HepG2 (cell line): ENCODE data around the gene TBC1D10A. TPM values are rescaled to one million over a fixed set of nuclear protein-coding genes. Genes with fewer than 3 reads are reported as not detected.

Experiments used
- AGO2 ChIP-seq: fragments of 200-400 bp; formaldehyde crosslinking; optimal IDR thresholded peaks from 2 replicates; pipeline ENCODE3; 2017; ENCODE audit warnings: mild to moderate bottlenecking, low read depth, low read length, moderate library complexity
- DNMT3B ChIP-seq: conservative IDR thresholded peaks from 2 replicates; pipeline ENCODE4 v1.6.1; 2016; ENCODE audit warnings: missing biosample characterization, control low read depth
- GZF1 ChIP-seq: sonication (generic); formaldehyde crosslinking; IDR thresholded peaks from 2 replicates; pipeline ENCODE4 v1.5.1; 2020; ENCODE audit warnings: mild to moderate bottlenecking, missing genetic modification reagents
- NFAT5 ChIP-seq: sonication (generic); formaldehyde crosslinking; IDR thresholded peaks from 2 replicates; pipeline ENCODE4 v1.4.0; 2020; ENCODE audit warnings: missing genetic modification reagents
- PRDM15 ChIP-seq: sonication (generic); formaldehyde crosslinking; IDR thresholded peaks from 2 replicates; pipeline ENCODE4 v1.4.0; 2020; ENCODE audit warnings: missing genetic modification reagents
- ZBTB38 ChIP-seq: sonication (generic); formaldehyde crosslinking; IDR thresholded peaks from 2 replicates; pipeline ENCODE4 v1.5.1; 2020; ENCODE audit warnings: mild to moderate bottlenecking, missing genetic modification reagents
- ZNF512 ChIP-seq: sonication (generic); formaldehyde crosslinking; IDR thresholded peaks from 2 replicates; pipeline ENCODE4 v1.4.0; 2020; ENCODE audit warnings: mild to moderate bottlenecking, missing genetic modification reagents
- ZNF513 ChIP-seq: sonication (generic); formaldehyde crosslinking; conservative IDR thresholded peaks from 2 replicates; pipeline ENCODE4 v1.5.0; 2020; ENCODE audit warnings: missing genetic modification reagents
- ZNF772 ChIP-seq: sonication (generic); formaldehyde crosslinking; IDR thresholded peaks from 2 replicates; pipeline ENCODE4 v1.5.0; 2020; ENCODE audit warnings: mild to moderate bottlenecking, missing genetic modification reagents
- ZNF841 ChIP-seq: sonication (generic); formaldehyde crosslinking; IDR thresholded peaks from 2 replicates; pipeline ENCODE4 v1.8.1; 2023; ENCODE audit warnings: missing genetic modification reagents, borderline replicate concordance
- ZSCAN12 ChIP-seq: sonication (generic); formaldehyde crosslinking; IDR thresholded peaks from 2 replicates; pipeline ENCODE4 v1.9.0; 2021; ENCODE audit warnings: mild to moderate bottlenecking, missing genetic modification reagents
- ZXDC ChIP-seq: sonication (generic); formaldehyde crosslinking; IDR thresholded peaks from 2 replicates; pipeline ENCODE4 v1.5.0; 2020; ENCODE audit warnings: mild to moderate bottlenecking, missing genetic modification reagents
- polyA plus RNA-seq, 8 experiments: library from polyadenylated mRNA; depleted of rRNA in 3 of 8; stranded (reverse) in 7 of 8; unstranded in 1 of 8; fragments of >200 nt; fragmentation: Illumina TruSeq in 4 of 8; extraction: Trizol in 4 of 8; gene quantifications; 2 replicates each; pipeline versions ENCODE4 v1.2.1 to v1.2.3, GENCODE V29; 2011 to 2016; ENCODE audit warnings: low read depth in 4 of 8, missing spikeins in 1 of 8, mixed read lengths in 1 of 8; ENCODE audit not compliant: insufficient read depth in 1 of 8
- total RNA-seq, 5 experiments: library from RNA; depleted of rRNA; stranded (reverse); fragments of >200 nt; fragmentation: Illumina TruSeq; extraction: Trizol; gene quantifications; 2 replicates each; pipeline ENCODE4 v1.2.3, GENCODE V29; 2016; ENCODE audit warnings: low read depth in 1 of 5

TBC1D10A gene
- total and polyA plus RNA-seq, 2 of the 13 experiments (the other 11 are each of a cell fraction or from before 2014, with no cell fraction given), result 4.2 to 4.9 TPM

- no peak for TF ChIP-seq NFAT5 (CRISPR knock-in tag)
- no peak for TF ChIP-seq ZXDC
- TF ChIP-seq DNMT3B (CRISPR knock-in tag), result no peak
- no peak for TF ChIP-seq ZNF513 (CRISPR knock-in tag)
- no peak for TF ChIP-seq ZNF512
- TF ChIP-seq PRDM15 (CRISPR knock-in tag), result no peak
- 0 out of 2 replicates have a peak, but pooled peaks have one; percentile 27 for TF ChIP-seq ZNF772 (CRISPR knock-in tag)
- TF ChIP-seq ZBTB38 (CRISPR knock-in tag), result no peak
- no peak for TF ChIP-seq AGO2
- no peak for TF ChIP-seq ZSCAN12 (CRISPR knock-in tag)
- TF ChIP-seq GZF1 (CRISPR knock-in tag), result no peak
- TF ChIP-seq ZNF841 (CRISPR knock-in tag), result no peak
Observed at GRCh38 chr22:30326706-30327362, at the start of gene TBC1D10A (continued).
